Purkinje cell (primary cell): ENCODE data around the gene EEIG1. TPM values are rescaled to one million over a fixed set of nuclear protein-coding genes. Genes with fewer than 3 reads are reported as not detected.

Experiments
- polyA plus RNA-seq: library from polyadenylated mRNA; unstranded; fragments of >200 nt; fragmentation: Nextera tagmentation; gene quantifications from 2 replicates; pipeline ENCODE4 v1.2.1, GENCODE V29; 2014

The EEIG1 gene
- polyA plus RNA-seq: 1.2 and 4.2 TPM in 2 replicates

GRCh38 chr9:127980706-127981558 lies at the start of gene EEIG1:
Gene EEIG1, minus strand, starts transcription at chr9:127980989. Its CDS starts 852 bp downstream, at chr9:127980137.

DNA sequence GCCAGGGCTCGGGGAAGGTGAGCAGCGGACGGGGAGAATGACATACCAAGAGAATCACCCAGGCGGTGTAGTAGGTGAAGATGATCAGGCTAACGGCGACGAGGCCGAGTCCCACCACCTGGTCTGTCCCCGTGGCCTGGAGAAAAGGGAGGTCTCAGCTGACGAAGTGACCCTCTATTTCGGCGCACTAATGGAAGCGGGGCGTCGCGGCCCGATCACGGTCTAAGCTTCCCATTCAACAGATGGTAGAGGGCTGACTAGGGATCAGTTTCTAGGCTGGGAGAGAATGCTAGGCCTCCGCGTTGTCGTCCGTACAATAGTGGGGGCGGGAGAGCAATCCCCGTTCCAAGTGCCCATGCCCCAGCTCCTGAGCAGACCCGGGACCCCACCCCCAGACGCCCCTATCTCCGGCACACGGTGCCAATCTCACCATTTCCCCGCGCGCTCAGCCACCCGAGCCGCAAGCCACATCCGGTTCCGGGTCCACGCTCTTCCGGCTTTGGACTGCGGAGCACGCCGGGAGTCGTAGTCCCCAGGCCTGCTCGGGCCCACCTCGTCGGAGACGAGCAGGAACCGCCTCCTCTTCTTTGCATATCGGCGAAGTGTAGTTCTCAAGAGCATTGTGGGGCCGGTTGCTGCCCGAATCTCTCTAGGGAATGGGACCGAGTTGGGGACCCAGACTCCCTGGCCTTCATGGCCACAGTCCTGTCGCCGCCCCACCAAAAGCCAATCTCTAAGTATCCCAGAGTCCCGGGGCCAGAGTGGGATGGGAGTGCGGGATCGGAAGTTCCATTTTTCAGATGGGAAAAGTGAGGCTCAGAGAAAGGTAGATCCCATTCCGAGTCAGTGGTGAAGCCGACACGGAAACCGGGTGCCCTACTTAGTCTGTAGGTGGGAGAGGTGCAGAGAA lies 43.1 kb downstream of the EEIG1 start, which contains the start of gene DPM2:
TSS of gene DPM2 (minus strand) at position 467 of the 910 bp plus-strand sequence. CDS start at position 433, 34 bp downstream.

Other genes with a start within 250 kb of the EEIG1 start
- gene TOR2A, start 245.7 kb downstream of the EEIG1 start, polyA plus RNA-seq: 1.9 and 2.4 TPM in 2 replicates
- 1.3 TPM in 1 of 2 replicates, not detected in the other for gene SH2D3C, start 202.3 kb downstream of the EEIG1 start, polyA plus RNA-seq
- 4.6 and 9.2 TPM in 2 replicates for gene CDK9, start 195.0 kb downstream of the EEIG1 start, polyA plus RNA-seq
- 1.7 and 3.1 TPM in 2 replicates for gene FPGS, start 178.1 kb downstream of the EEIG1 start, polyA plus RNA-seq
- 0.08 TPM in 1 of 2 replicates, not detected in the other for gene ENG, start 126.3 kb downstream of the EEIG1 start, polyA plus RNA-seq
- gene AK1, start 103.3 kb downstream of the EEIG1 start, polyA plus RNA-seq: 86.9 and 113 TPM in 2 replicates
- 2.7 and 6.1 TPM in 2 replicates for gene ST6GALNAC6, start 81.4 kb downstream of the EEIG1 start, polyA plus RNA-seq
- gene ST6GALNAC4, start 63.9 kb downstream of the EEIG1 start, polyA plus RNA-seq: 1.7 TPM in 2 replicates
- not detected in 2 replicates for gene PIP5KL1, start 50.2 kb downstream of the EEIG1 start, polyA plus RNA-seq
- 13.0 and 32.8 TPM in 2 replicates for gene DPM2, start 43.1 kb downstream of the EEIG1 start, polyA plus RNA-seq
- gene NAIF1, start 86.3 kb upstream of the EEIG1 start, polyA plus RNA-seq: 2.3 and 4.7 TPM in 2 replicates
- 5.9 and 7.0 TPM in 2 replicates for gene SLC25A25, start 87.2 kb upstream of the EEIG1 start, polyA plus RNA-seq
- gene PTGES2, start 146.7 kb upstream of the EEIG1 start, polyA plus RNA-seq: 6.8 and 6.9 TPM in 2 replicates
- not detected in 2 replicates for gene LCN2, start 168.5 kb upstream of the EEIG1 start, polyA plus RNA-seq
- gene BBLN, start 179.3 kb upstream of the EEIG1 start, polyA plus RNA-seq: 10.5 and 53.4 TPM in 2 replicates
- 21.3 and 22.2 TPM in 2 replicates for gene CIZ1, start 210.6 kb upstream of the EEIG1 start, polyA plus RNA-seq
- gene DNM1, start 222.4 kb upstream of the EEIG1 start, polyA plus RNA-seq: 35.0 and 55.1 TPM in 2 replicates